ENCODE measurements around the gene PDE3A. TPM values are rescaled to one million over a fixed set of nuclear protein-coding genes. Genes with fewer than 3 reads are reported as not detected.

The PDE3A gene
- total and polyA plus RNA-seq, 10 of the 15 experiments (the other 5 are each of a cell fraction or from before 2014, with no cell fraction given): 0.01 to 2.6 (median 1.5) TPM

DNA sequence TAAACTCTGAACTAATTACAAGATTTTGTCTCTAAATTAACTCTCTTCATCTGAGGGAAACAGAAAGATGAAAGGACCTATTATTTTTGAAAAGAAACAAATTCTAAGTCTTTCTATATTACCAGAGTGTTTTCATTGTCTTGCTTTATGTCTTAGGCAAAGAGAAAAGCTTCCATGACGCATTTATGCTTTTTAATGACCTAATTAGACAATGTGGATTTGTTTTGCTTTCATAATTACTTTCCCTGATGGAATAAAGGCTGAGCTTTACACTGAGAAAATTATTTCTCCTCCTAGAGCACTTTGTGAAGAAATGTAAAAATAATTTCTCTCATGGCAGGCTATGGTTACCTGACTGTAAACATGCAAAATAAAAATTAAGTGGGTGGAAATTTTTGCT is 188.8 kb downstream of the PDE3A start:
- intact Hi-C loops (cut with micrococcal nuclease; ENCODE audit: unreplicated experiment): no loop called here
- no peaks in the 10 kb centered on the region for H3K36me3 ChIP-seq (ENCODE audit: control insufficient read depth in 2 of 2, insufficient read depth in 2 of 2, low read length in 1 of 2)
- TF ChIP-seq ATF7 (IDR thresholded peaks at IDR 0.05; ENCODE audit: low read depth): no peak
- TF ChIP-seq, protein P1, sequence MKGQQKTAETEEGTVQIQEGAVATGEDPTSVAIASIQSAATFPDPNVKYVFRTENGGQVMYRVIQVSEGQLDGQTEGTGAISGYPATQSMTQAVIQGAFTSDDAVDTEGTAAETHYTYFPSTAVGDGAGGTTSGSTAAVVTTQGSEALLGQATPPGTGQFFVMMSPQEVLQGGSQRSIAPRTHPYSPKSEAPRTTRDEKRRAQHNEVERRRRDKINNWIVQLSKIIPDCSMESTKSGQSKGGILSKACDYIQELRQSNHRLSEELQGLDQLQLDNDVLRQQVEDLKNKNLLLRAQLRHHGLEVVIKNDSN (IDR thresholded peaks at IDR 0.05; ENCODE audit: borderline replicate concordance, extremely low read length, insufficient read depth, low read depth, low read length): no peak
- no peak for TF ChIP-seq SIX5 (IDR thresholded peaks at IDR 0.05; ENCODE audit: low read depth, low read length, severe bottlenecking)
- TF ChIP-seq JUNB (IDR thresholded peaks at IDR 0.05): no peak
- TF ChIP-seq TCF7 (IDR thresholded peaks at IDR 0.05; ENCODE audit: borderline replicate concordance): no peak
- no peak for TF ChIP-seq YY1 (IDR thresholded peaks at IDR 0.05; ENCODE audit: low read depth, low read length)
- TF ChIP-seq, protein P2, sequence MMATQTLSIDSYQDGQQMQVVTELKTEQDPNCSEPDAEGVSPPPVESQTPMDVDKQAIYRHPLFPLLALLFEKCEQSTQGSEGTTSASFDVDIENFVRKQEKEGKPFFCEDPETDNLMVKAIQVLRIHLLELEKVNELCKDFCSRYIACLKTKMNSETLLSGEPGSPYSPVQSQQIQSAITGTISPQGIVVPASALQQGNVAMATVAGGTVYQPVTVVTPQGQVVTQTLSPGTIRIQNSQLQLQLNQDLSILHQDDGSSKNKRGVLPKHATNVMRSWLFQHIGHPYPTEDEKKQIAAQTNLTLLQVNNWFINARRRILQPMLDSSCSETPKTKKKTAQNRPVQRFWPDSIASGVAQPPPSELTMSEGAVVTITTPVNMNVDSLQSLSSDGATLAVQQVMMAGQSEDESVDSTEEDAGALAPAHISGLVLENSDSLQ (IDR thresholded peaks at IDR 0.05): no peak
- TF ChIP-seq CREB1 (IDR thresholded peaks at IDR 0.05; ENCODE audit: low read depth): no peak
- TF ChIP-seq HDAC6 (IDR thresholded peaks at IDR 0.05; ENCODE audit: unreplicated experiment): no peak
- TF ChIP-seq MYC (IDR thresholded peaks at IDR 0.05; ENCODE audit: insufficient read depth, insufficient read length, insufficient replicate concordance, low read length, severe bottlenecking): no peak
- TF ChIP-seq KAT2A (conservative IDR thresholded peaks at IDR 0.05; ENCODE audit: control insufficient read depth, low read depth, low read length): no peak
- TF ChIP-seq, protein P3, sequence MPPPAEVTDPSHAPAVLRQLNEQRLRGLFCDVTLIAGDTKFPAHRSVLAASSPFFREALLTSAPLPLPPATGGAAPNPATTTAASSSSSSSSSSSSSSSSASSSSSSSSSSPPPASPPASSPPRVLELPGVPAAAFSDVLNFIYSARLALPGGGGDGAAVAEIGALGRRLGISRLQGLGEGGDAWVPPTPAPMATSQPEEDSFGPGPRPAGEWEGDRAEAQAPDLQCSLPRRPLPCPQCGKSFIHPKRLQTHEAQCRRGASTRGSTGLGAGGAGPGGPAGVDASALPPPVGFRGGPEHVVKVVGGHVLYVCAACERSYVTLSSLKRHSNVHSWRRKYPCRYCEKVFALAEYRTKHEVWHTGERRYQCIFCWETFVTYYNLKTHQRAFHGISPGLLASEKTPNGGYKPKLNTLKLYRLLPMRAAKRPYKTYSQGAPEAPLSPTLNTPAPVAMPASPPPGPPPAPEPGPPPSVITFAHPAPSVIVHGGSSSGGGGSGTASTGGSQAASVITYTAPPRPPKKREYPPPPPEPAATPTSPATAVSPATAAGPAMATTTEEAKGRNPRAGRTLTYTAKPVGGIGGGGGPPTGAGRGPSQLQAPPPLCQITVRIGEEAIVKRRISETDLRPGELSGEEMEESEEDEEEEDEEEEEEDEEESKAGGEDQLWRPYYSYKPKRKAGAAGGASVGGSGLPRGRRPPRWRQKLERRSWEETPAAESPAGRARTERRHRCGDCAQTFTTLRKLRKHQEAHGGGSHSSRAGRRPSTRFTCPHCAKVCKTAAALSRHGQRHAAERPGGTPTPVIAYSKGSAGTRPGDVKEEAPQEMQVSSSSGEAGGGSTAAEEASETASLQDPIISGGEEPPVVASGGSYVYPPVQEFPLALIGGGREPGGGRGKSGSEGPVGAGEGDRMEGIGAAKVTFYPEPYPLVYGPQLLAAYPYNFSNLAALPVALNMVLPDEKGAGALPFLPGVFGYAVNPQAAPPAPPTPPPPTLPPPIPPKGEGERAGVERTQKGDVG (CRISPR knock-in tag; IDR thresholded peaks at IDR 0.05): no peak
- TF ChIP-seq POLR2A (IDR thresholded peaks at IDR 0.05; ENCODE audit: low read depth, low read length): no peak
- TF ChIP-seq RB1 (IDR thresholded peaks at IDR 0.05; ENCODE audit: borderline replicate concordance): no peak
- TF ChIP-seq CREM (IDR thresholded peaks at IDR 0.05; ENCODE audit: low read depth): no peak
- TF ChIP-seq, protein P4, sequence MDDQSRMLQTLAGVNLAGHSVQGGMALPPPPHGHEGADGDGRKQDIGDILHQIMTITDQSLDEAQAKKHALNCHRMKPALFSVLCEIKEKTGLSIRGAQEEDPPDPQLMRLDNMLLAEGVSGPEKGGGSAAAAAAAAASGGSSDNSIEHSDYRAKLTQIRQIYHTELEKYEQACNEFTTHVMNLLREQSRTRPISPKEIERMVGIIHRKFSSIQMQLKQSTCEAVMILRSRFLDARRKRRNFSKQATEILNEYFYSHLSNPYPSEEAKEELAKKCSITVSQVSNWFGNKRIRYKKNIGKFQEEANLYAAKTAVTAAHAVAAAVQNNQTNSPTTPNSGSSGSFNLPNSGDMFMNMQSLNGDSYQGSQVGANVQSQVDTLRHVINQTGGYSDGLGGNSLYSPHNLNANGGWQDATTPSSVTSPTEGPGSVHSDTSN (IDR thresholded peaks at IDR 0.05; ENCODE audit: insufficient replicate concordance, low read depth, low read length): no peak
- no peaks in the 10 kb centered on the region for H3K9me3 ChIP-seq (replicated peaks; ENCODE audit: control insufficient read depth, insufficient read depth, low read length)
- WGBS (ENCODE audit: insufficient coverage, insufficient replicate concordance, low lambda C conversion rate, missing lambda C conversion rate): 0% methylated on average over 1 of the region's 1 CpG
- CTCF ChIA-PET: no interaction called here
- POLR2A ChIA-PET: no interaction called here
- BruUV-seq (replicated peaks): no TSS peak
- H3K4me1 ChIP-seq (ENCODE audit: control insufficient read depth, insufficient read depth, low read length): no peaks in the 10 kb centered on the region
- no peak overlapping the region for H2AFZ ChIP-seq (ENCODE audit: control insufficient read depth, low read depth, low read length)
- ATAC-seq: no peak
- H3K79me2 ChIP-seq (ENCODE audit: control insufficient read depth, insufficient read depth, low read length): no peaks in the 10 kb centered on the region
- SMC1A ChIA-PET (ENCODE audit: uncharacterized antibody, unreplicated experiment): interaction anchor here (0.6 to 2.3 kb wide), 2 partner anchors 10 to 1080 kb away, joined by 3 to 6 read pairs; no protein-coding TSS in a partner anchor
- H3K4me3 ChIP-seq: no peak overlapping the region
- H4K20me1 ChIP-seq (ENCODE audit: control insufficient read depth, insufficient read depth): no peaks in the 10 kb centered on the region
- FAIRE-seq: no peak
- H3K4me2 ChIP-seq (ENCODE audit: control insufficient read depth, insufficient read depth): no peak overlapping the region
- no peaks in the 10 kb centered on the region for H3K27me3 ChIP-seq (replicated peaks in 1 of 2; ENCODE audit: control insufficient read depth in 2 of 2, insufficient read depth in 2 of 2, low read length in 1 of 2)
- RAD21 ChIA-PET (ENCODE audit: unreplicated experiment): interaction anchor here (1.7 kb wide), 1 partner anchor 8 kb away, joined by 4 read pairs; no protein-coding TSS in a partner anchor
- DNase-seq (ENCODE audit: low read depth, low spot score): no peak
- in situ Hi-C loops (cut with MboI): no loop called here
- no peak overlapping the region for H3K27ac ChIP-seq (ENCODE audit: control insufficient read depth, insufficient read depth)
- H3K9ac ChIP-seq (ENCODE audit: control insufficient read depth, insufficient read depth, low read length): no peak overlapping the region
